Memory B cell (primary cell): ENCODE results near the gene MB21D2.
"Not testable (repeated sequence)": the region's sequence is repeated elsewhere in the genome, so short reads cannot be mapped to it uniquely, and the experiment has no call there.

Source experiments
- ATAC-seq: fragments of 150-1000 bp; cut with Tn5 transposase; 2 replicates; pipeline ENCODE4 v1.10.0; 2021; ENCODE audit warnings: low read depth, mild to moderate bottlenecking, moderate library complexity
- DNase-seq, 2 donors: peaks; one replicate each; pipeline ENCODE4 v3.0.0; 2022; ENCODE audit warnings: low spot score in 2 of 2
- H3K27ac Mint-ChIP-seq: one replicate; pipeline ENCODE4 v1.8.0; 2022; ENCODE audit warnings: mild to moderate bottlenecking, moderate library complexity, mixed read lengths
- H3K27me3 Mint-ChIP-seq: one replicate; pipeline ENCODE4 v1.8.0; 2022; ENCODE audit warnings: mixed read lengths
- H3K36me3 Mint-ChIP-seq: one replicate; pipeline ENCODE4 v1.8.0; 2022; ENCODE audit warnings: mild to moderate bottlenecking, mixed read lengths
- H3K4me1 Mint-ChIP-seq: one replicate; pipeline ENCODE4 v1.8.0; 2022; ENCODE audit warnings: mixed read lengths
- H3K4me3 Mint-ChIP-seq: one replicate; pipeline ENCODE4 v1.8.0; 2022; ENCODE audit warnings: mild to moderate bottlenecking, moderate library complexity, mixed read lengths
- H3K9me3 Mint-ChIP-seq: one replicate; pipeline ENCODE4 v1.8.0; 2022; ENCODE audit warnings: mixed read lengths

MB21D2 gene

DNA sequence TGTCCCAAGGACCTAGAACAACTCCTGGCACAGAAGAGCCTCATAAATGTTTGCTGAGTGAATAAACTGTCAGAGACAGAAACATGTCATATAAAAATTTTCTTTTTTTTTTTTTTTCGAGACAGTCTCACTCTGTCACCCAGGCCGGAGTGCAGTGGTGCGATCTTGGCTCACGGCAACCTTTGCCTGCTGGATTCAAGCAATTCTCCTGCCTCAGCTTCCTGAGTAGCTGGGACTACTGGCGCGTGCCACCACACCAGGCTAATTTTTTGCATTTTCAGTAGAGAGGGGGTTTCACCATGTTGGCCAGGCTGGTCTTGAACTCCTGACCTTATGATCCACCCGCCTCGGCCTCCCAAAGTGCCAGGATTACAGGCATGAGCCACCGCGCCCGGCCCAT lies 67.8 kb downstream of the MB21D2 start:
- ATAC-seq, result peak; percentile 4
- DNase-seq, H3K4me3 Mint-ChIP-seq, H3K36me3 Mint-ChIP-seq, H3K27me3 Mint-ChIP-seq, H3K9me3 Mint-ChIP-seq: not testable (repeated sequence)
- H3K4me1 Mint-ChIP-seq, result peaks cover 27% of the 10 kb centered on the region
- H3K27ac Mint-ChIP-seq, result peak overlapping the region; percentile 82

DNA sequence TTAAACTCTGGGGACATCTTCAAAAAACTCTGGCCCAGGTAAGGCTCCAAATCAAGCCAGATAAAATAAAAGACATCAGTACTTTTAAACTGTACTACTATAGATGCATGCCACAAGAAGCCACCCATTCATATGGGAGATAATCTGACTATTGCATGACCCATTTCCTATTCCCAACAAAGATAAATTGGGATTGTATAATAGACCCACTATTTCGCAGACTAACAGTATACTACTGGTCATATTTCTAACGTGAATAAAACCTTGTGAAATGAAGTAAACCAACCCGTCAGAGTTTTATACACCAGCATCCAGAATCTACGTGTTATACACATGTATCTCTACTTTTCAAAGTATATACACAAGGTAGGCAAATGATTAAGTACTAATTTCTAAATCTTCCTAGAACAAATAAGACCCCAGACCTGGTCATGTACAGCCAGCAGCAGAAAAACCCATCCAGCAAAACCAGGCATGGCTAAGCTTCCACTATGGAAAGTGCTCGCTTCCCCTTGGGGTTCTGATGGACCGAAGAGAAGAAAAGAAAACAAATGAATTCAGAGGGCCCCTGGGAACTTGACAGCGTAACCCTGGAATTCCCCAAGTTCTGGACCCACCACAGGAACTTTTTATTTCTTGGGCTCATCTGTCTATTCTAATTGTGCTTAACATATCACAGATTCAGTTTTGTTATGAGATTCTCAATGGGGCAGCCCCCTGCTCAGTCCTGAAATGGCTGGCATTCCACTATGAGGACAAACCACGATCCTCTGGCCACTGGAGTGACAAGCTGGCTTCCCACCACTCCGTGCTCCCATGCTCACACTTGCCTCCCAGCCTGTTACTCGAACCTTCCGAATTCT lies 69.1 kb downstream of the MB21D2 start:
- peak; percentile 52 for ATAC-seq
- H3K4me1 Mint-ChIP-seq, result peaks cover 27% of the 10 kb centered on the region
- peaks cover 3% of the 10 kb centered on the region for H3K27me3 Mint-ChIP-seq
- H3K9me3 Mint-ChIP-seq, result no peaks in the 10 kb centered on the region
- H3K27ac Mint-ChIP-seq, result no peak overlapping the region
- H3K4me3 Mint-ChIP-seq, result peak overlapping the region; percentile 78
- no peaks in the 10 kb centered on the region for H3K36me3 Mint-ChIP-seq
- DNase-seq, result no peak

DNA sequence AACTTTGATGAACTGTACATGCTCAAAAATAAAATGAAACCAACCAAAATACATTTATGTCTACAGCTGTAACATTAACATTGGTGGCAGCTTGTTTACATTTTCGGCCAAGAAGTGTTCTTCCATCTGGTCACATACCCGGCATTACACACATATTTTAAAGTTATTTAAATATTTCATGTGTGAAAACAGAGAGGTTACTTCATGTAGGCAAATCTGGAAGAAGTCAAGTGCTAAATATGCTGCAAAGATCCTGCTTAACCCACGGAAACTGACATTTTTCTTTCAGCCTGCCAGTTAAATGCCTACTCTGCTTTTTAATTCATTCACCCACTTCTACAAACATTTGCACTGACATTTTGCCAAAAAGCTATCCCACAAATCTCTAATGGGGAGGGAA lies 69.7 kb downstream of the MB21D2 start:
- no peaks in the 10 kb centered on the region for H3K9me3 Mint-ChIP-seq
- DNase-seq, result no peak
- no peak overlapping the region for H3K4me3 Mint-ChIP-seq
- H3K27me3 Mint-ChIP-seq, result peaks cover 3% of the 10 kb centered on the region
- ATAC-seq, result no peak
- no peak overlapping the region for H3K27ac Mint-ChIP-seq
- H3K4me1 Mint-ChIP-seq, result peaks cover 24% of the 10 kb centered on the region
- no peaks in the 10 kb centered on the region for H3K36me3 Mint-ChIP-seq

DNA sequence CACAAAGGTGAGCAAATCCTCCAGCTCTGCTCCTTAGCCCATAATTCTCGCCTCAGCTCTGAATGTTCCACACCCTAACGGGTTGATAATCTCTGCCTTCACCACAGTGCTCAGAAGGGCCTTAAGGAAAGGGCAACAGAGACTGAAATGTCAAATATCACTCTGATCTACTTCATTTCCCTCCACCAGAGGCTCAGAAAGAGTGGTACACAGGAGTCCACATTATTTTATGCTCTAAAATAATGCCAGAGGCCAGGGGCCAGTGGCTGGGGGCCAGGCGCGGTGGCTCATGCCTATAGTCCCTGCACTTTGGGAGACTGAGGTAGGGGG lies 72.2 kb downstream of the MB21D2 start:
- Mint-ChIP-seq H3K4me3 (no peak overlapping the region), H3K27me3 (peaks cover 7% of the 10 kb centered on the region), H3K27ac (no peak overlapping the region), H3K36me3 (no peaks in the 10 kb centered on the region), H3K9me3 (no peaks in the 10 kb centered on the region), H3K4me1 (peaks cover 9% of the 10 kb centered on the region)
- ATAC-seq (no peak), DNase-seq (no peak)

DNA sequence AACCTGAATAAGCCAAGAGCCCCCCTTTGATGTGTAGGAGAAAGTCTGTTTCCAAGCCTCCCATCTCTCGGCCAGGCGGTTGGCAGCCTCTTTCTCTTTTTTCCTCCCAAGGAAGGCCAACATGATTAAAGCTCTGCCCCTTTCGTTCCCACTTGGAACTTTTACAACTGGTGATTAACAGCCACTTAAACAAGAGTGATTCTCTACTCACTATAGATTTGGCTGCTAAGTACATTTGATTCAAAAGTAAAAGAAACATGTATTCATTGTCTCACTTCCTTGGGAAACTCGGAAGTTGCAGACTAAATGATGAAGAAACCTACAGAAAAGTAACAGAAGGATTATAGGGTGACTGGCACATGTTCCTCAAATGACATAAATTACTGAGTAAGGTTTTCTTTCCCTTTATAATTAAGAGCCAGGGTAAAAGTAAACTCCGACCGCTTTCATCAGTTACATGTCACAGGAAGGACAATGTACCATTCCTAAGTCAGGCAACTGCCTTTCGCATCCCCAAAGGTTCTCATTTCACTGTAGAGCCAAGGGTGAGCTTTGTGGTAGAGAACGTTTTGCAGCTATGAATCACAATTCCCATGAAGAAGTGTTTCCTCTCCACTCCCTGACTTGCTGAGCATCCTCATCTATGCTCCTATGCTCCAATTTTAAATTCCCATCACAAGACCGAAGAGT lies 72.7 kb downstream of the MB21D2 start:
- Mint-ChIP-seq H3K4me3 (no peak overlapping the region), H3K36me3 (no peaks in the 10 kb centered on the region), H3K27me3 (peaks cover 7% of the 10 kb centered on the region), H3K27ac (no peak overlapping the region), H3K4me1 (peaks cover 6% of the 10 kb centered on the region), H3K9me3 (no peaks in the 10 kb centered on the region)
- no peak for DNase-seq
- ATAC-seq, result no peak

DNA sequence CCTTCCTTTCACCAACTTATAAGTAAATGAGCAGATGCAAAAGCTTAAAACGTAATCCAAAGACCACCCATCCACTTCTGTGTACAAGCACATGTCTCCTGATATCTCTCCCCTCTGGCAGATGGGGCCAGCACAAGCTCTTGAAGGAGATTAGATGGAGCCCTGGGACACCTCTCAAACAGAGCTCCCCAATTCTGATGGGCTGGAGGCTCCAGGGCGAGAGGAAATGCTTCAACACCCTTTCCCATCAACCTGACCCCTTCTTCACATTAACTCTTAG lies 73.2 kb downstream of the MB21D2 start:
- H3K27ac Mint-ChIP-seq, result no peak overlapping the region
- H3K36me3 Mint-ChIP-seq, result no peaks in the 10 kb centered on the region
- DNase-seq, result no peak
- H3K9me3 Mint-ChIP-seq, result no peaks in the 10 kb centered on the region
- H3K4me1 Mint-ChIP-seq, result peaks cover 6% of the 10 kb centered on the region
- ATAC-seq, result no peak
- H3K4me3 Mint-ChIP-seq, result no peak overlapping the region
- H3K27me3 Mint-ChIP-seq, result peaks cover 7% of the 10 kb centered on the region

DNA sequence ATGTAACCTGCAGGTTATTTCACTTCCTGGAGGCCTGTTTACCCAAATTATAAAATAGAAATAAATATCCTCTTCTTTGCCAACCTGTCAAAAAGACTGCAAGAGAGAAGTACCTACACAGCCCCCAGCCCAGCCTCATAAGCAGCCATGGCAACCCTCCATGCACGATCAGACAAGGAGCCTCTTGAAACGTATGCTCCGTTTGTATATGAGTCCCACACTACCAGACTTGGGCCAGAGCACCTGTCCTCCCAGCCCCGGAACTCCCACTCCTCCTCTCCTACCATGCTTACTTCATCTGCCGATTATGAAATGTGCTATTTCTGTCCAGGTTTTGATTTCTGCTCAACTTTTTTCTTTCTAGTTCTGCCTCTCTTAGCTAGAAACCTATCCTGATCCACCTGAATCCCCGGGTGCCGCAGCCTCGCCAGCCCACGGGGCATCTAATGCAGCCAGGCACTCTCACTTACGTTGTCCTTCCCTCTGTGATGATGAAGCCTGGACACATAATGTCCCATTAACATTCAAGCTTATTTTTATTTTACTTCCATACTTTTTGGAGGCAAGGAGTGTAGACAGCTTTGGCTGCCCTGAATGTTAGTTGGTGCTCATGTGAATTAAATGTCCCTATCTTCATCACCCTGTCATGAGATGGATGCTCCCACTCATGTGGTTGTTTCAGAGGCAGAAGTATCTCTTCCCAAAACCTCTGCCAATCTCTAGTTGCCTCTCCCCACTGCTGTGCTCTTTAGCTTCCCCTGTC lies 73.8 kb downstream of the MB21D2 start:
- Mint-ChIP-seq H3K4me3 (no peak overlapping the region), H3K9me3 (no peaks in the 10 kb centered on the region), H3K27ac (no peak overlapping the region), H3K4me1 (peaks cover 4% of the 10 kb centered on the region), H3K27me3 (peaks cover 7% of the 10 kb centered on the region), H3K36me3 (no peaks in the 10 kb centered on the region)
- ATAC-seq (no peak), DNase-seq (no peak)

DNA sequence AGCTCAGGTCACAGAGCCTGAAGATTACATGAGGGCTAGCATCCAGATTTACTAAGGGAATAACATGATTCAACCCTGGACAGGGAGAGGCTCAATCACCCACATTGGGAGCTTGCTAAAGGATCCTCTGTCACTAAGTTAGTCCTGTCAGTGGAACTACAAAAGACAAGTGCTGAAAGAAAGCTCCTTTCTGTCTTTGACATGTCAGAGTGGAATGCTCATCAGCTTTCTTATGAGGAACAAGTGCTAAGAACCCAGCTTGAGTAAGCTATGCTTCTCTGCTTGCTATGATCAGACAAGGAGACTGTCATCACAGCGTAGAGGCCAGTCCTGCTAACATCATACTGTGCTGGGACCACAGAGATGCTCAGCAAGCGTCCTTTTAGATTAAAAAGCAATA lies 74.5 kb downstream of the MB21D2 start:
- DNase-seq (no peak), ATAC-seq (no peak)
- H3K27ac Mint-ChIP-seq, result no peak overlapping the region
- no peaks in the 10 kb centered on the region for H3K36me3 Mint-ChIP-seq
- H3K9me3 Mint-ChIP-seq, result no peaks in the 10 kb centered on the region
- peaks cover 7% of the 10 kb centered on the region for H3K27me3 Mint-ChIP-seq
- H3K4me1 Mint-ChIP-seq, result peaks cover 4% of the 10 kb centered on the region
- H3K4me3 Mint-ChIP-seq, result no peak overlapping the region

DNA sequence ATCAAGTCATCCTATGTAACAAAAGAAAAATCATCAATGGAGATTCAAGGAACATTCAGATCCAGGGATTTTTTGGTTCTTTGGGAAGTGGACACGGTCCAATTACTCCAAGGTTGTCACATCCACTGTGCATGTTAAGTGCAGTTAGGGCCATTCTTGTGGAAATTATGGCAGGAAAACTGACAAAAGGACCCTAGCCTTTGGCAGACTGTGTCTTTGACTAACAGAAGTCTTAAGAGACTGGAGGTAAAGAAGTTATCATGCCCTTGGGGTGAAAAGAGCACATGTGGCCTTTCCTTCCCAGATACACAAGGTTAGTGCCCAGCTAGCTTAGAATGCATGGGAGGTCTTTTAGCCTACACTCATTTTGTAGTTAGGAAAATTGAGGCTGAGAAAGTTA lies 74.9 kb downstream of the MB21D2 start:
- Mint-ChIP-seq H3K4me3 (no peak overlapping the region), H3K9me3 (no peaks in the 10 kb centered on the region), H3K36me3 (no peaks in the 10 kb centered on the region), H3K4me1 (peaks cover 6% of the 10 kb centered on the region), H3K27ac (no peak overlapping the region), H3K27me3 (peaks cover 7% of the 10 kb centered on the region)
- ATAC-seq (no peak), DNase-seq (no peak)

DNA sequence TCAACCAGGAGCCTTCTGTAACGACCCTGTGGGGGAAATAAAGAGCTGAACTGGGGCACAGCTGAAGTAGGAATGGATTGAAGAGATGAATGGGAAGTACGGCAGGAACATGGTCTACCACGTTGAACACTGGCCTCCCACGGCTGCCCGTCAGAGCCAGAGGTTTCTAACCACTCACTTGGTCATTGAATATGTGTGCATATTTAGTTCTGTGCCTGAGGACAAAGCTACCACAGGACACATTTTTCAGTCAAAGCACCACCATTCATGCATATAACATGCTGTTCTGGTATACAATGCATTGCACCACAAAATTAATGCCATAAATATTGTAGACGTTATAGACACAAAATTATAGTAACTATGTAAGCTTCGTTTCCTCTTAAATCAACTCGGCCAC lies 75.5 kb downstream of the MB21D2 start:
- H3K27ac Mint-ChIP-seq, result no peak overlapping the region
- peaks cover 4% of the 10 kb centered on the region for H3K4me1 Mint-ChIP-seq
- ATAC-seq (no peak), DNase-seq (no peak)
- H3K4me3 Mint-ChIP-seq, result no peak overlapping the region
- H3K9me3 Mint-ChIP-seq, result no peaks in the 10 kb centered on the region
- peaks cover 4% of the 10 kb centered on the region for H3K27me3 Mint-ChIP-seq
- H3K36me3 Mint-ChIP-seq, result no peaks in the 10 kb centered on the region

DNA sequence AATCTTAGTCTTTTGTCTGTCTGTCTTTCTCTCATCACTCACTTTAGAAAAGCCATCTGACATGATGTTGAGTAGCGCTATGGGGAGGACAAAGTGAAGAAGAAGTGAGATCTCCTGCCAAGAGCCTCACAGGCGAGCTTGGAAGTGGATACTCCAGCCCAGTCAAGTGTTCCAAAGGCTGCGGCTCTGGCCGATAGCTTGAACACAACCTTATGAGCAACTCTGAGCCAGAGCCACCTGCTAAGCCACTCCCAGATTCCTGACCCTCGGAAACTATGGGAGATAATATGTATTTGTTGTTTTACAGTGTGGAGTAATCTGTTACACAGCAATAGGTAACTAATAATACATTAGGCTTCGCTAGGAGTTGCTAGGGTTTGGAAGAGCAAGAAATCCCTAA lies 76.2 kb downstream of the MB21D2 start:
- no peak for ATAC-seq
- Mint-ChIP-seq H3K36me3 (no peaks in the 10 kb centered on the region), H3K27ac (no peak overlapping the region), H3K9me3 (no peaks in the 10 kb centered on the region), H3K4me1 (peaks cover 6% of the 10 kb centered on the region), H3K27me3 (peaks cover 4% of the 10 kb centered on the region), H3K4me3 (no peak overlapping the region)
- no peak for DNase-seq

DNA sequence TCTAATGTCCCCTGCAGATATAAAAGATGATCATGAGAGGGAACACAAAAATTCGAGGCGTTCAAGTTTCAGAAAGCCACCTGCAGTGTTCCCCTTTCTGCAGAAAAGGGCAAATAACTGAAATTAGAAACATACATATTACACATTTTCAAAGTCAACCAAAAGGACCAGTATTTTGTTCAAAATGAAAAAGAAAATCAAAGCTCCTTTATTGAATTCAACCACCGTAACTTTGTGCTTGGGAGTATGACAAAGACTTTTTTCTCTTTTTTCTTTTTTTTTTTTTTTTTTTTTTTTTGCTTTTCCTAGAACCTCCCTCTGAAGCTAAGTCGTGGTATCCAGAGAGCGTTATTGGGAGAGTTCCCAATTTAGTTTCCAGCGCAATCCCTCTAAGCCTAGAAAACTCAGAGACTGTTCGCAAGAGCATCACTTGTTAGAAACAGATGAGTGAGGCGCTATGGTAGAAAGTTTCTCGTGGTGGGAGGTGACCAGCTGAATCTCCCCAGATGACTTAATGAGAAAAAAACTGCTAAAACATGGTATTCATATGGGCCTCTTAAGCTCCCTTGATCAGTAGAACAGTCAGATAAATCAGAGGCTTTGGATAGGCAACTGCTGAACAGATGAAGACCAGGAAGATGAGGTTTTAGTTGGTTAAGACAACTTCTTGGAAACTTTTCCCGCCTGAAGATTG lies 77.4 kb downstream of the MB21D2 start:
- ATAC-seq (no peak), DNase-seq (no peak)
- H3K27me3 Mint-ChIP-seq, result peaks cover 4% of the 10 kb centered on the region
- H3K4me3 Mint-ChIP-seq, result no peak overlapping the region
- H3K4me1 Mint-ChIP-seq, result peaks cover 6% of the 10 kb centered on the region
- H3K9me3 Mint-ChIP-seq, result no peaks in the 10 kb centered on the region
- H3K27ac Mint-ChIP-seq, result no peak overlapping the region
- H3K36me3 Mint-ChIP-seq, result no peaks in the 10 kb centered on the region

DNA sequence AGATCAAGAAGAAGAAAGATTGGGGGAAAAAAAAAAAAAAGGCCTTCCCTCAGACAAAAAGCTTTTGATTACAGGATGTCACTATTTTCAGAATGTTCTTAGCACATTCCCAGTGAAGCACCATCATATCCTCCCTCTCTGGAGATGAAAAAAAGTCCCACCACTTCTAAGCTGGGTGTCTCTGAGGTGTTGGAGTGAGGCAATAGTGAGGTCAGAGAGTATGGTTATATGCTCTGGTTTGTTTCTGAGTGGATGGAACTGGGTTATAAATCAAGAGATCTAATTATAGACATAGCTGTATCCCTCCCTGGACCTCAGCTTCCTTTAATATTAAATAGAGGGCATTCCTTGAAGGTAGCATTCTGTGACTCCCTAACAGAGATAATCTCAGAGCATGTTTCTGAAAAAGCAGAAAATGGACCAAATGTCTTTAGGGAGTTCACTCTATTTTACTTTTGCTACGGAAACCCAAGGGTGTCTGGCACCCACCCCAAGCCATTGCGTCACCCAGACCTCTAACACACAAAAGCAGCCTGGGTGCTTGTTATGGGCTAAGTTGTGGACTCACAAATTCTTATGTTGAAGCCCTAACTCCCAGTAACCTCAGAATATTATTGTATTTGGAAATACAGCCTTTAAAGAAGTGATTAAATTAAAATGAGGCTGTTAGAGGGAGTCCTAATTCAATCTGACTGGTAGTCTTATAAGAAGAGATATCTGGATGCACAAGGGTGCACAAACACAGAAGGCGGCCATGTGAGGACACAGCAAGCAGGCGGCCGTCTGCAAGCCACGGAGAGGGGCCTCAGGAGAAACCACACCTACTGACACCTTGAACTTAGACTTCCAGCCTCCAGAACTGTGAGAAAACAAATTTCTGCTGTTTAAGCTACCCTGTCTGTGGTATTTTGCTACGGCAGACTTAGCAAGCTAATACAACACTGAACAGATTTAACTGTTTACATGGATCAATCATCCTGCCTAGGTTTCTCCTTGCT lies 81.5 kb downstream of the MB21D2 start:
- ATAC-seq (no peak), DNase-seq (no peak)
- no peaks in the 10 kb centered on the region for H3K27me3 Mint-ChIP-seq
- H3K36me3 Mint-ChIP-seq, result no peaks in the 10 kb centered on the region
- H3K4me3 Mint-ChIP-seq, result no peak overlapping the region
- no peaks in the 10 kb centered on the region for H3K9me3 Mint-ChIP-seq
- peaks cover 9% of the 10 kb centered on the region for H3K4me1 Mint-ChIP-seq
- H3K27ac Mint-ChIP-seq, result peak overlapping the region; percentile 15
